HEK293 (cell line): ENCODE results near the gene DAZAP1.

Experiments used
- BCL11A ChIP-seq: fragments of 450-650 bp; formaldehyde crosslinking; IDR thresholded peaks from 2 replicates; pipeline ENCODE4 v1.5.1; 2016; ENCODE audit warnings: low read depth, missing biosample characterization, missing genetic modification characterization
- ZNF677 ChIP-seq: fragments of 450-650 bp; IDR thresholded peaks from 2 replicates; pipeline ENCODE4 v1.5.0; 2018; ENCODE audit warnings: missing biosample characterization, mild to moderate bottlenecking, missing genetic modification characterization, moderate library complexity
- TF ChIP-seq, protein P1 (sequence below): fragments of 450-650 bp; formaldehyde crosslinking; IDR thresholded peaks from 2 replicates; pipeline ENCODE4 v1.5.1; 2016; ENCODE audit warnings: missing biosample characterization, missing genetic modification characterization
- TF ChIP-seq, protein P2 (sequence below): fragments of 450-650 bp; formaldehyde crosslinking; IDR thresholded peaks from 2 replicates; pipeline ENCODE4 v1.5.1; 2016; ENCODE audit warnings: missing biosample characterization, missing genetic modification characterization
- TF ChIP-seq, protein P3 (sequence below): fragments of 450-650 bp; formaldehyde crosslinking; IDR thresholded peaks from 2 replicates; pipeline ENCODE4 v1.5.1; 2017; ENCODE audit warnings: missing biosample characterization, missing genetic modification characterization
- TF ChIP-seq, protein P4 (sequence below): fragments of 450-650 bp; formaldehyde crosslinking; IDR thresholded peaks from 2 replicates; pipeline ENCODE4 v1.5.1; 2016; ENCODE audit warnings: missing biosample characterization, missing genetic modification characterization

DNA sequence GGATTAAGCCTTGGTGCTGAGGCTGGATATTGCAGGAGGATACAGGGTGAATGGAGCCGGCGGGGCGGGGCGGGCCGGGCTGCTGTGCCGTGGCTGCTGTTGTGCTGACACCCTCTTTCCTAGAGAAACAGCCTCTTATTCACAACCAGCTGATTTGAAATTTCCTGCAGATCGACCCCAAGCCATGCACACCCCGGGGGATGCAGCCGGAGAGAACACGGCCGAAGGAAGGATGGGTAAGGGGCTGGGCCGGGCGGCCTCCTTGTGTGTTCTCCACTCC, 11.1 kb downstream of the DAZAP1 start:
- TF ChIP-seq, protein P1, sequence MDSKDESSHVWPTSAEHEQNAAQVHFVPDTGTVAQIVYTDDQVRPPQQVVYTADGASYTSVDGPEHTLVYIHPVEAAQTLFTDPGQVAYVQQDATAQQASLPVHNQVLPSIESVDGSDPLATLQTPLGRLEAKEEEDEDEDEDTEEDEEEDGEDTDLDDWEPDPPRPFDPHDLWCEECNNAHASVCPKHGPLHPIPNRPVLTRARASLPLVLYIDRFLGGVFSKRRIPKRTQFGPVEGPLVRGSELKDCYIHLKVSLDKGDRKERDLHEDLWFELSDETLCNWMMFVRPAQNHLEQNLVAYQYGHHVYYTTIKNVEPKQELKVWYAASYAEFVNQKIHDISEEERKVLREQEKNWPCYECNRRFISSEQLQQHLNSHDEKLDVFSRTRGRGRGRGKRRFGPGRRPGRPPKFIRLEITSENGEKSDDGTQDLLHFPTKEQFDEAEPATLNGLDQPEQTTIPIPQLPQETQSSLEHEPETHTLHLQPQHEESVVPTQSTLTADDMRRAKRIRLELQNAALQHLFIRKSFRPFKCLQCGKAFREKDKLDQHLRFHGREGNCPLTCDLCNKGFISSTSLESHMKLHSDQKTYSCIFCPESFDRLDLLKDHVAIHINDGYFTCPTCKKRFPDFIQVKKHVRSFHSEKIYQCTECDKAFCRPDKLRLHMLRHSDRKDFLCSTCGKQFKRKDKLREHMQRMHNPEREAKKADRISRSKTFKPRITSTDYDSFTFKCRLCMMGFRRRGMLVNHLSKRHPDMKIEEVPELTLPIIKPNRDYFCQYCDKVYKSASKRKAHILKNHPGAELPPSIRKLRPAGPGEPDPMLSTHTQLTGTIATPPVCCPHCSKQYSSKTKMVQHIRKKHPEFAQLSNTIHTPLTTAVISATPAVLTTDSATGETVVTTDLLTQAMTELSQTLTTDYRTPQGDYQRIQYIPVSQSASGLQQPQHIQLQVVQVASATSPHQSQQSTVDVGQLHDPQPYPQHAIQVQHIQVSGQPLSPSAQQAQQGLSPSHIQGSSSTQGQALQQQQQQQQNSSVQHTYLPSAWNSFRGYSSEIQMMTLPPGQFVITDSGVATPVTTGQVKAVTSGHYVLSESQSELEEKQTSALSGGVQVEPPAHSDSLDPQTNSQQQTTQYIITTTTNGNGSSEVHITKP (tag by site-specific recombination) = no peak
- TF ChIP-seq, protein P2, sequence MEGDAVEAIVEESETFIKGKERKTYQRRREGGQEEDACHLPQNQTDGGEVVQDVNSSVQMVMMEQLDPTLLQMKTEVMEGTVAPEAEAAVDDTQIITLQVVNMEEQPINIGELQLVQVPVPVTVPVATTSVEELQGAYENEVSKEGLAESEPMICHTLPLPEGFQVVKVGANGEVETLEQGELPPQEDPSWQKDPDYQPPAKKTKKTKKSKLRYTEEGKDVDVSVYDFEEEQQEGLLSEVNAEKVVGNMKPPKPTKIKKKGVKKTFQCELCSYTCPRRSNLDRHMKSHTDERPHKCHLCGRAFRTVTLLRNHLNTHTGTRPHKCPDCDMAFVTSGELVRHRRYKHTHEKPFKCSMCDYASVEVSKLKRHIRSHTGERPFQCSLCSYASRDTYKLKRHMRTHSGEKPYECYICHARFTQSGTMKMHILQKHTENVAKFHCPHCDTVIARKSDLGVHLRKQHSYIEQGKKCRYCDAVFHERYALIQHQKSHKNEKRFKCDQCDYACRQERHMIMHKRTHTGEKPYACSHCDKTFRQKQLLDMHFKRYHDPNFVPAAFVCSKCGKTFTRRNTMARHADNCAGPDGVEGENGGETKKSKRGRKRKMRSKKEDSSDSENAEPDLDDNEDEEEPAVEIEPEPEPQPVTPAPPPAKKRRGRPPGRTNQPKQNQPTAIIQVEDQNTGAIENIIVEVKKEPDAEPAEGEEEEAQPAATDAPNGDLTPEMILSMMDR = no peak
- TF ChIP-seq, protein P3, sequence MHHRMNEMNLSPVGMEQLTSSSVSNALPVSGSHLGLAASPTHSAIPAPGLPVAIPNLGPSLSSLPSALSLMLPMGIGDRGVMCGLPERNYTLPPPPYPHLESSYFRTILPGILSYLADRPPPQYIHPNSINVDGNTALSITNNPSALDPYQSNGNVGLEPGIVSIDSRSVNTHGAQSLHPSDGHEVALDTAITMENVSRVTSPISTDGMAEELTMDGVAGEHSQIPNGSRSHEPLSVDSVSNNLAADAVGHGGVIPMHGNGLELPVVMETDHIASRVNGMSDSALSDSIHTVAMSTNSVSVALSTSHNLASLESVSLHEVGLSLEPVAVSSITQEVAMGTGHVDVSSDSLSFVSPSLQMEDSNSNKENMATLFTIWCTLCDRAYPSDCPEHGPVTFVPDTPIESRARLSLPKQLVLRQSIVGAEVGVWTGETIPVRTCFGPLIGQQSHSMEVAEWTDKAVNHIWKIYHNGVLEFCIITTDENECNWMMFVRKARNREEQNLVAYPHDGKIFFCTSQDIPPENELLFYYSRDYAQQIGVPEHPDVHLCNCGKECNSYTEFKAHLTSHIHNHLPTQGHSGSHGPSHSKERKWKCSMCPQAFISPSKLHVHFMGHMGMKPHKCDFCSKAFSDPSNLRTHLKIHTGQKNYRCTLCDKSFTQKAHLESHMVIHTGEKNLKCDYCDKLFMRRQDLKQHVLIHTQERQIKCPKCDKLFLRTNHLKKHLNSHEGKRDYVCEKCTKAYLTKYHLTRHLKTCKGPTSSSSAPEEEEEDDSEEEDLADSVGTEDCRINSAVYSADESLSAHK = no peak
- TF ChIP-seq, protein P4, sequence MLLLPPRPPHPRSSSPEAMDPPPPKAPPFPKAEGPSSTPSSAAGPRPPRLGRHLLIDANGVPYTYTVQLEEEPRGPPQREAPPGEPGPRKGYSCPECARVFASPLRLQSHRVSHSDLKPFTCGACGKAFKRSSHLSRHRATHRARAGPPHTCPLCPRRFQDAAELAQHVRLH = no peak
- no peak for TF ChIP-seq BCL11A (tag by site-specific recombination)
- TF ChIP-seq ZNF677 (tag by site-specific recombination) = no peak
